A549 (cell line): ENCODE results near the gene PINK1. TPM values are rescaled to one million over a fixed set of nuclear protein-coding genes. Genes with fewer than 3 reads are reported as not detected.

Experiments
- ATAC-seq, 2 experiments: fragments of 200-7000 bp in 1 of 2; fragments of >200 bp in 1 of 2; cut with Nextera tagmentation in 1 of 2; cut with Tn5 transposase in 1 of 2; 3 replicates each; pipeline versions ENCODE4 v1.8.0 to v1.9.1; 2018 to 2020; ENCODE audit warnings: mild to moderate bottlenecking in 1 of 2, moderate library complexity in 1 of 2
- CTCF ChIA-PET: fragments of 300-600 bp; sonication (Branson Sonifier 250); formaldehyde crosslinking; extraction: SDS; loops from one replicate; lab custom pipeline; 2021; ENCODE audit warnings: antibody characterized with exemption, inconsistent platforms; lab: Yijun Ruan, JAX
- POLR2A ChIA-PET: fragments of 350-600 bp; formaldehyde crosslinking; extraction: SDS; loops from one replicate; lab custom pipeline; 2021; ENCODE audit warnings: antibody characterized with exemption, inconsistent platforms; lab: Yijun Ruan, JAX
- DNase-seq, 2 experiments: peaks; one replicate each; pipeline versions ENCODE4 v3.0.0 to v3.0.0-alpha.2; 2011 to 2016; ENCODE audit warnings: low read depth in 1 of 2, low spot score in 1 of 2
- FAIRE-seq: peaks from 2 replicates; lab custom pipeline; 2011; peaks lifted over from hg19 to GRCh38; lab: Jason Lieb, UNC
- H3K27ac ChIP-seq, 2 experiments: fragments of >200 bp; sonication (Bioruptor Twin); formaldehyde crosslinking; 3 replicates each; pipeline ENCODE4 v1.5.1; 2016 to 2017
- H3K4me1 ChIP-seq: fragments of >200 bp; sonication (Bioruptor Twin); formaldehyde crosslinking; 3 replicates; pipeline ENCODE4 v1.6.1; 2016
- H3K4me2 ChIP-seq: fragments of >200 bp; sonication (Bioruptor Twin); formaldehyde crosslinking; 3 replicates; pipeline ENCODE4 v1.6.1; 2016
- H3K4me3 ChIP-seq: fragments of >200 bp; sonication (Bioruptor Twin); formaldehyde crosslinking; 3 replicates; pipeline ENCODE4 v1.5.1; 2016
- H3K9me3 ChIP-seq: fragments of >200 bp; sonication (Bioruptor Twin); formaldehyde crosslinking; 3 replicates; pipeline ENCODE4 v1.6.1; 2016
- BHLHE40 ChIP-seq: IDR thresholded peaks from 2 replicates; pipeline ENCODE4 v1.6.1; 2012; ENCODE audit warnings: low read depth, low read length, inconsistent platforms
- CHD2 ChIP-seq: fragments of 150-350 bp; IDR thresholded peaks from 2 replicates; pipeline ENCODE4 v1.6.1; 2014; ENCODE audit warnings: low read length; ENCODE audit not compliant: partially characterized antibody
- E2F6 ChIP-seq: IDR thresholded peaks from 2 replicates; pipeline ENCODE4 v1.6.1; 2012; ENCODE audit warnings: low read depth, borderline replicate concordance
- ESRRA ChIP-seq: fragments of 150-350 bp; IDR thresholded peaks from 2 replicates; pipeline ENCODE4 v1.6.1; 2014; ENCODE audit warnings: mild to moderate bottlenecking, low read length, borderline replicate concordance
- FOSB ChIP-seq: fragments of 250-450 bp; sonication (Bioruptor Pico); IDR thresholded peaks from 2 replicates; pipeline ENCODE4 v1.5.0; 2020; ENCODE audit warnings: mild to moderate bottlenecking, moderate library complexity
- FOSL2 ChIP-seq, 2 experiments: fragments of 450-650 bp in 1 of 2; fragments of >200 bp in 1 of 2; sonication (Bioruptor Twin) in 1 of 2; formaldehyde crosslinking; IDR thresholded peaks; 2 replicates each; pipeline versions ENCODE4 v1.5.0 to v1.6.1; 2016 to 2020; ENCODE audit warnings: mild to moderate bottlenecking in 1 of 2, moderate library complexity in 1 of 2
- GATA3 ChIP-seq: IDR thresholded peaks from 2 replicates; pipeline ENCODE4 v1.6.1; 2012; ENCODE audit warnings: borderline replicate concordance
- HOXB5 ChIP-seq: fragments of 250-450 bp; sonication (Bioruptor Pico); IDR thresholded peaks from 2 replicates; pipeline ENCODE4 v1.5.0; 2020; ENCODE audit warnings: mild to moderate bottlenecking, moderate library complexity
- JUN ChIP-seq, 2 experiments: fragments of >200 bp; sonication (Bioruptor Twin); formaldehyde crosslinking; IDR thresholded peaks; 2 replicates in 1 of 2; 3 replicates in 1 of 2; pipeline ENCODE4 v1.6.1; 2016 to 2017
- JUNB ChIP-seq: fragments of >200 bp; sonication (Bioruptor Twin); formaldehyde crosslinking; IDR thresholded peaks from 2 replicates; pipeline ENCODE4 v1.6.1; 2016
- KDM1A ChIP-seq: fragments of 200-600 bp; sonication (generic); IDR thresholded peaks from 2 replicates; pipeline ENCODE4 v1.6.1; 2016; ENCODE audit warnings: low read depth, mild to moderate bottlenecking
- KDM5A ChIP-seq: fragments of 200-600 bp; sonication (generic); IDR thresholded peaks from 2 replicates; pipeline ENCODE4 v1.6.1; 2016; ENCODE audit warnings: antibody characterized with exemption, mild to moderate bottlenecking
- MAX ChIP-seq: IDR thresholded peaks from 2 replicates; pipeline ENCODE4 v1.6.1; 2012
- NPAS2 ChIP-seq: fragments of 250-450 bp; sonication (Bioruptor Pico); IDR thresholded peaks from 2 replicates; pipeline ENCODE4 v1.8.0; 2022; ENCODE audit warnings: mild to moderate bottlenecking, moderate library complexity, borderline replicate concordance
- PHF8 ChIP-seq: fragments of 200-600 bp; sonication (generic); IDR thresholded peaks from 2 replicates; pipeline ENCODE4 v1.6.1; 2016; ENCODE audit warnings: low read depth, mild to moderate bottlenecking, antibody characterized with exemption, moderate library complexity, borderline replicate concordance
- RARB ChIP-seq: fragments of 250-450 bp; sonication (Bioruptor Pico); IDR thresholded peaks from 2 replicates; pipeline ENCODE4 v1.8.0; 2021; ENCODE audit warnings: mild to moderate bottlenecking, moderate library complexity
- REST ChIP-seq: fragments of 200-600 bp; sonication (generic); IDR thresholded peaks from 2 replicates; pipeline ENCODE4 v1.6.1; 2016; ENCODE audit warnings: antibody characterized with exemption, mild to moderate bottlenecking, moderate library complexity
- SMC3 ChIP-seq: fragments of >200 bp; sonication (Bioruptor Twin); formaldehyde crosslinking; IDR thresholded peaks from 3 replicates; pipeline ENCODE4 v1.6.1; 2018; ENCODE audit warnings: inconsistent platforms
- TFCP2L1 ChIP-seq: fragments of 250-450 bp; sonication (Bioruptor Pico); IDR thresholded peaks from 2 replicates; pipeline ENCODE4 v1.5.0; 2021; ENCODE audit warnings: mild to moderate bottlenecking
- TP53 ChIP-seq: fragments of 250-450 bp; sonication (Bioruptor Pico); IDR thresholded peaks from 2 replicates; pipeline ENCODE4 v1.5.0; 2021; ENCODE audit warnings: mild to moderate bottlenecking, moderate library complexity
- USF2 ChIP-seq: fragments of 450-650 bp; IDR thresholded peaks from 2 replicates; pipeline ENCODE4 v1.6.1; 2014; ENCODE audit warnings: antibody characterized with exemption
- ZC3H11A ChIP-seq: fragments of 450-650 bp; IDR thresholded peaks from 2 replicates; pipeline ENCODE4 v1.6.1; 2014; ENCODE audit warnings: antibody characterized with exemption, mild to moderate bottlenecking
- ZNF302 ChIP-seq: fragments of 250-450 bp; sonication (Bioruptor Pico); IDR thresholded peaks from 2 replicates; pipeline ENCODE4 v1.9.0; 2021; ENCODE audit warnings: inconsistent platforms, mild to moderate bottlenecking, moderate library complexity
- WGBS: methylation state at CpG from one replicate; pipeline ENCODE4 v1.1.6; 2017; ENCODE audit errors: missing lambda C conversion rate; 5-methylcytosine and 5-hydroxymethylcytosine counted together
- polyA plus RNA-seq, 4 experiments: library from polyadenylated mRNA; depleted of rRNA in 3 of 4; stranded (reverse); fragments of >200 nt; fragmentation: RNase III in 1 of 4; extraction: RNeasy Plus Mini Kit Qiagen cat#74134 plus additional on column Dnase treatment in 1 of 4; gene quantifications; 2 replicates in 3 of 4; 3 replicates in 1 of 4; pipeline ENCODE4 v1.2.3, GENCODE V29; 2011 to 2017

Gene PINK1
- polyA plus RNA-seq, 2 of the 4 experiments (the other 2 are of a cell fraction): 18.9 to 51.4 TPM

GRCh38 chr1:20684050-20684620, 50.9 kb downstream of the PINK1 start:
- ChIA-PET POLR2A (no interaction called here), CTCF (interaction anchor here (1.7 kb wide), 1 partner anchor 13 kb away, joined by 6 read pairs; no protein-coding TSS in a partner anchor)
- TF ChIP-seq KDM5A: no peak
- H3K9me3 ChIP-seq: no peaks in the 10 kb centered on the region
- no peak overlapping the region for H3K4me2 ChIP-seq
- 69% methylated on average over 8 of the region's 13 CpGs for WGBS
- no peak overlapping the region for H3K27ac ChIP-seq
- no peak for DNase-seq
- H3K4me1 ChIP-seq: no peaks in the 10 kb centered on the region
- no peak overlapping the region for H3K4me3 ChIP-seq
- no peak for ATAC-seq
- no peak for FAIRE-seq

- WGBS: 93% methylated on average over 3 of the region's 14 CpGs
- ATAC-seq: peak in 1 of 2 experiments; percentile 19; a peak in 1 of 6 replicates
- TF ChIP-seq KDM5A (no peak), E2F6 (no peak), TP53 (CRISPR knock-in tag) (no peak), FOSL2 (IDR thresholded peaks at IDR 0.05) (no peak), FOSL2 (CRISPR knock-in tag; IDR thresholded peaks at IDR 0.05) (no peak)
- Histone ChIP-seq H3K4me2 (no peak overlapping the region), H3K4me1 (no peaks in the 10 kb centered on the region), H3K27ac (no peak overlapping the region), H3K4me3 (no peak overlapping the region), H3K9me3 (no peaks in the 10 kb centered on the region)
- ChIA-PET POLR2A (no interaction called here), CTCF (interaction anchor here (1.7 kb wide), 1 partner anchor 12 kb away, joined by 6 read pairs; no protein-coding TSS in a partner anchor)
- no peak for FAIRE-seq
- no peak for DNase-seq
Observed at GRCh38 chr1:20684651-20685050, 51.4 kb downstream of the PINK1 start.

GRCh38 chr1:20685099-20685662, 51.9 kb downstream of the PINK1 start:
- ChIA-PET CTCF (interaction anchor here (1.7 kb wide), 1 partner anchor 12 kb away, joined by 6 read pairs; no protein-coding TSS in a partner anchor), POLR2A (no interaction called here)

GRCh38 chr1:20685741-20686140, 52.5 kb downstream of the PINK1 start:
- 89% methylated on average over 11 of the region's 12 CpGs for WGBS
- no peak for ATAC-seq
- Histone ChIP-seq H3K9me3 (no peaks in the 10 kb centered on the region), H3K4me3 (no peak overlapping the region), H3K4me1 (no peaks in the 10 kb centered on the region), H3K4me2 (no peak overlapping the region), H3K27ac (no peak overlapping the region)
- TF ChIP-seq TP53 (CRISPR knock-in tag) (no peak), TFCP2L1 (CRISPR knock-in tag) (no peak), RARB (no peak), JUN (IDR thresholded peaks at IDR 0.05) (no peak), JUNB (no peak), GATA3 (no peak), USF2 (no peak), FOSB (no peak), FOSL2 (IDR thresholded peaks at IDR 0.05) (no peak), FOSL2 (CRISPR knock-in tag; IDR thresholded peaks at IDR 0.05) (no peak), MAX (no peak), PHF8 (no peak), ESRRA (no peak), REST (no peak), ZC3H11A (no peak), KDM1A (no peak), BHLHE40 (no peak), KDM5A (no peak), NPAS2 (CRISPR knock-in tag) (no peak), ZNF302 (CRISPR knock-in tag) (no peak)
- no peak for FAIRE-seq
- CTCF ChIA-PET: no interaction called here
- POLR2A ChIA-PET: no interaction called here
- no peak for DNase-seq

More at GRCh38 chr1:20685099-20685662, 51.9 kb downstream of the PINK1 start:
- DNase-seq: no peak
- Histone ChIP-seq H3K4me2 (no peak overlapping the region), H3K4me1 (no peaks in the 10 kb centered on the region), H3K27ac (no peak overlapping the region), H3K9me3 (no peaks in the 10 kb centered on the region), H3K4me3 (no peak overlapping the region)
- no peak for TF ChIP-seq CHD2
- TF ChIP-seq GATA3: no peak
- no peak for TF ChIP-seq NPAS2 (CRISPR knock-in tag)
- no peak for TF ChIP-seq BHLHE40
- TF ChIP-seq HOXB5 (CRISPR knock-in tag): no peak
- TF ChIP-seq SMC3: no peak
- TF ChIP-seq KDM1A: no peak
- no peak for ATAC-seq
- no peak for FAIRE-seq
- WGBS: 91% methylated on average over 20 of the region's 21 CpGs
